Measurements from ENCODE around the gene KIF18B.

KIF18B gene

DNA sequence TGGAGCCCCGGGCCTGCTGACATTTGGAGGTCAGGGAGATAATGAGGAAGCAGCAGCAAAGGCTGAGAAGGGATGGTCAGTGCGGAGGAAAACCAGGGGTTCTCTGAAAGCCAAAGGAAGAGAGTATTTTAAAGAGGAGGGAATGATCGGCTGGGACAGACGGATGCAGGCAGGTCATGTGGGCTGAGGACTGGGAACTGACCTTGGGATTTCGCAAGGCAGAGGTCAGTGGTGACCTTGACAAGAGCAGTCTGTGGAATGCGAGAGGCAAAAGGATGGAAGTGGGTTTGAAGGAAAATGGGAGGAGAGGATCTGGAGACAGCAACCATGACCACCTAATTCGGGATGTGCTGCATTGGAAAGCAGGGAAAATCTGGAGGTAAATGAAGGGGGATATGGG, 58.6 kb downstream of the KIF18B start:
- TF ChIP-seq SPI1 (IDR thresholded peaks at IDR 0.05; ENCODE audit: borderline replicate concordance, low read depth): no peak
- no peak for TF ChIP-seq POLR2AphosphoS5 (IDR thresholded peaks at IDR 0.05; ENCODE audit: low read depth)
- TF ChIP-seq GABPA (IDR thresholded peaks at IDR 0.05; ENCODE audit: low read depth): no peak
- no peak for TF ChIP-seq REST (IDR thresholded peaks at IDR 0.05; ENCODE audit: insufficient replicate concordance, low read depth)
- TF ChIP-seq, protein P1, sequence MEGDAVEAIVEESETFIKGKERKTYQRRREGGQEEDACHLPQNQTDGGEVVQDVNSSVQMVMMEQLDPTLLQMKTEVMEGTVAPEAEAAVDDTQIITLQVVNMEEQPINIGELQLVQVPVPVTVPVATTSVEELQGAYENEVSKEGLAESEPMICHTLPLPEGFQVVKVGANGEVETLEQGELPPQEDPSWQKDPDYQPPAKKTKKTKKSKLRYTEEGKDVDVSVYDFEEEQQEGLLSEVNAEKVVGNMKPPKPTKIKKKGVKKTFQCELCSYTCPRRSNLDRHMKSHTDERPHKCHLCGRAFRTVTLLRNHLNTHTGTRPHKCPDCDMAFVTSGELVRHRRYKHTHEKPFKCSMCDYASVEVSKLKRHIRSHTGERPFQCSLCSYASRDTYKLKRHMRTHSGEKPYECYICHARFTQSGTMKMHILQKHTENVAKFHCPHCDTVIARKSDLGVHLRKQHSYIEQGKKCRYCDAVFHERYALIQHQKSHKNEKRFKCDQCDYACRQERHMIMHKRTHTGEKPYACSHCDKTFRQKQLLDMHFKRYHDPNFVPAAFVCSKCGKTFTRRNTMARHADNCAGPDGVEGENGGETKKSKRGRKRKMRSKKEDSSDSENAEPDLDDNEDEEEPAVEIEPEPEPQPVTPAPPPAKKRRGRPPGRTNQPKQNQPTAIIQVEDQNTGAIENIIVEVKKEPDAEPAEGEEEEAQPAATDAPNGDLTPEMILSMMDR (IDR thresholded peaks at IDR 0.05; ENCODE audit: insufficient read depth, low read length): no peak
- H3K4me3 ChIP-seq (replicated peaks; ENCODE audit: insufficient read depth, low read length): no peak overlapping the region
- no peaks in the 10 kb centered on the region for H3K27me3 ChIP-seq (ENCODE audit: insufficient read depth, poor library complexity, severe bottlenecking)
- no peak for DNase-seq (ENCODE audit: low read depth in 1 of 2, low spot score in 1 of 2)
- peak overlapping the region; percentile 64 for H3K27ac ChIP-seq (replicated peaks)

DNA sequence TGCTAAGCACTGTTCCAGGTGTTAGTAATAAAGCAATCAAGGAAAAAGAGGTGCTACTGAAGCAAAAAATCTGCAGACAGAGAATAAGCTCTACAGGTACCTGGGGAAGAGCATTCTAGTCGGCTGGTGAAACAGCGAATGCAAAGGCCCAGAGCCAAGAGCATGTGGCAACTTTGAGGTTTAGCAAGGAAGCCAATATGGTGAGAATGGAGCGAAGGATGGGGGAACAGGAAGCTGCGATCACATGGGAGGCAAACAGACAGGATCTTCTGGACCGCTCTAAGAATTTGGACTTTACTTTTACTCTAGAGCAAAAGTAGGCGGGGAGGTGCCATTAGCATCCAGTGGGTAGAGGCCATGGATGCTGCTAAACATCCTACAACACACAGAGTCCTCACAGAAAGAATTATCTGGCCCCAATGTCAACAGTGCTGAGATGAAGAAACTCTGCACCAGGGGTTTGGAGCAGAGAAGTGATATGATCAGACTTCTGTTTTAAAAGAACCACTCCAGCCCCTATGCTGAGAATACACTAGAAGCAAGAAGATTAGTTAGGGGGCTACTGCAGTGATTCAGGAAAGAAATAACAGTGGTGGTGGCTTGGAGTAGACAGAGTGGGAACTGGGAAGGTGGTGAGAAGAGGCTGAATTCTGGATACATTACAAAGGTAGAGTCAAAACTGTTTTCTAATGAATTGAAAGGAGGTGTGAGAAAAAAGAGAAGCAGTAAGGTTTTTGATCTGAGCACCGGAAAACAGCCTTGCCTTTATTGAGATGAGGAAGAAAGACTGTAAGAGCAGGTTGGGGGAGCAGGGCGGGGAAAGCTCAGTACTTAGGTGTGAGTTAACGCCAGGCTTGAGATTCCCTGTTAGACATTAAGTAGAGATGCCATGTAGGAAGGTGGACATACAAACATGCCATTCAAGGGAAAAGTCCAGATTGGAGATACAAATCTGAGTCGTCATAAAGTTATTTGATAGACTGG, 59.3 kb downstream of the KIF18B start:
- peak overlapping the region; percentile 64 for H3K27ac ChIP-seq (replicated peaks)
- no peak overlapping the region for H3K4me3 ChIP-seq (replicated peaks; ENCODE audit: insufficient read depth, low read length)
- H3K27me3 ChIP-seq (ENCODE audit: insufficient read depth, poor library complexity, severe bottlenecking): no peaks in the 10 kb centered on the region
- DNase-seq (ENCODE audit: low read depth in 1 of 2, low spot score in 1 of 2): peak; percentile 51 to 86
- no peak; the same call in 1 of the 2 replicates for TF ChIP-seq SPI1 (IDR thresholded peaks at IDR 0.05; ENCODE audit: borderline replicate concordance, low read depth)
- peak; percentile 56 for TF ChIP-seq POLR2AphosphoS5 (IDR thresholded peaks at IDR 0.05; ENCODE audit: low read depth)
- TF ChIP-seq GABPA (IDR thresholded peaks at IDR 0.05; ENCODE audit: low read depth): no peak
- no peak for TF ChIP-seq REST (IDR thresholded peaks at IDR 0.05; ENCODE audit: insufficient replicate concordance, low read depth)
- TF ChIP-seq, protein P1 (IDR thresholded peaks at IDR 0.05; ENCODE audit: insufficient read depth, low read length): no peak

- H3K4me3 ChIP-seq (replicated peaks; ENCODE audit: insufficient read depth, low read length): no peak overlapping the region
- no peak overlapping the region for H3K27ac ChIP-seq (replicated peaks)
- TF ChIP-seq POLR2AphosphoS5 (IDR thresholded peaks at IDR 0.05; ENCODE audit: low read depth): no peak
- TF ChIP-seq, protein P1 (IDR thresholded peaks at IDR 0.05; ENCODE audit: insufficient read depth, low read length): no peak
- TF ChIP-seq REST (IDR thresholded peaks at IDR 0.05; ENCODE audit: insufficient replicate concordance, low read depth): no peak
- no peak for TF ChIP-seq GABPA (IDR thresholded peaks at IDR 0.05; ENCODE audit: low read depth)
- no peak for TF ChIP-seq SPI1 (IDR thresholded peaks at IDR 0.05; ENCODE audit: borderline replicate concordance, low read depth)
- no peaks in the 10 kb centered on the region for H3K27me3 ChIP-seq (ENCODE audit: insufficient read depth, poor library complexity, severe bottlenecking)
- no peak for DNase-seq (ENCODE audit: low read depth in 1 of 2, low spot score in 1 of 2)
Measured at GRCh38 chr17:44887016-44887415, 60.6 kb downstream of the KIF18B start.

All from HL-60 (cell line).